ENCODE data around the gene PEAK3. TPM values are rescaled to one million over a fixed set of nuclear protein-coding genes. Genes with fewer than 3 reads are reported as not detected.

PEAK3 gene
- total RNA-seq, 2 donors from 2014 or later: 2.4 to 8.2 TPM

- H3K27me3 Mint-ChIP-seq: no peaks in the 10 kb centered on the region
- peaks cover 24 to 27% of the 10 kb centered on the region in 2 donors for H3K4me1 Mint-ChIP-seq (ENCODE audit: low read depth in 2 of 2)
Measured at GRCh38 chr19:2231621-2232221, 50.3 kb downstream of the PEAK3 start.

DNA sequence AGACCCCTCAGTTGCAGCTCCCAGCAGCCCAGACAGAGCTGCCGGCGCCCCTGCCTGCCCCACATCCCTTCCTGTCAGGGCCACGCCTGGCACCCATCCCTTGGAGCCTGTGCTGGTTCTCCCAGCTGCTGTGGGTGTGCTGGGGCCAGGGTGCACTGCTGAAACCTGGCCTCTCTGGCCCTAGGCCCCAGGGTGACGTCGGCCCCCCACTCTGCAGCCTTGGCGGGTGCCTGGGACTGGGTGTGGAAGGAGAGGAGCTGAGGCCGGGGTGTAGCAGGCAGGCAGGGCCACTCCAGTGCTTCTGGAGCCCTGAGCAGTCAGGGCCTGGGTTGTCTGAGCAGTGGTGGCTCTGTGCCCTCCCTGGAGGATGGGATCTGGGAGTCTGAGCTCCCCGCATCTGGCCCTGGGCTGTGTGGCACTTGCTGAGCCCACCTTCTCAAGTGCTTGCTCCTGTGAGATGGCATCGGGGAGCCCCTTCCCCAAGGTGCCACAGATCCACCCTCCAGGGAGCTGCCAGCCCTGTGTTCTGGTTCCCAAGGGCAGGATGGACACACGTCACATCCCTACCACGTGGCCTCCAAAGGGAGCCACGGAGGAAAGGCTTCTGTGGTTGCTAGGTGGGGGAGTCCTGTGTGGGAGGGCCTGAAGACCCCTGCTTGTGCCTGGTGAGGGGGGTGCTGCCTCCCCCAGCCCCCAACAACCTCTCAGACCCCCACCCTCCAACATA, 51.0 kb downstream of the PEAK3 start:
- H3K27ac Mint-ChIP-seq: no peak overlapping the region
- H3K36me3 Mint-ChIP-seq: no peaks in the 10 kb centered on the region
- no peak for ATAC-seq

More at GRCh38 chr19:2231621-2232221, 50.3 kb downstream of the PEAK3 start:
- Mint-ChIP-seq H3K27ac (no peak overlapping the region), H3K9me3 (no peaks in the 10 kb centered on the region), H3K4me3 (no peak overlapping the region), H3K36me3 (no peaks in the 10 kb centered on the region)
- ATAC-seq: no peak
- DNase-seq (ENCODE audit: low spot score): no peak

DNA sequence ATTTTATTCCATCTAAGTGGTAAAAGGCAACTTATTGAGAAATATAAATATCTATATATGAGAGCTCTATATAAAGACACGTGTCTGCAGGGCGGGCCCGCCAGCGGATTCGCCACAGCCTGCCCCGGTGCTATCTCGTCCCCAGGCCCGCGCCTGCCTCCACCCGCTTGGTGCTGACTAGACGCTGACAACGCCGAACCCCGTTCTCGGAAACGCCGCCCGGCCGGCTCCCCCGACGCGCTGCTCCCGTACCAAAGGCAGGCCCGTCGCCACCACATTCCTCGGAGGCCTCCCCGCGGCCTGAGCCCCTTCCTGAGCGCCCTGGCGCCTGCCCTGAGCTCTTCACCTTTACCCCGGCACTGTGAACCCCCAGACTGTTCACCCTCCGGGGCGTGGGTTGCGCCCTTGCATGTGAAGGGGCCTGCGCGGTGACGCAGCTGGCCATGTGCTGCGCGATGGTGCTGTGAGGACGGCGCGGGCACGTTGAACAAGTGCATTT, 51.9 kb downstream of the PEAK3 start:
- ATAC-seq (no peak), DNase-seq (ENCODE audit: low spot score) (no peak)
- Mint-ChIP-seq H3K27me3 (no peaks in the 10 kb centered on the region), H3K9me3 (no peaks in the 10 kb centered on the region), H3K36me3 (no peaks in the 10 kb centered on the region), H3K27ac (no peak overlapping the region), H3K4me3 (no peak overlapping the region), H3K4me1 (ENCODE audit: low read depth in 2 of 2) (peaks cover 13 to 18% of the 10 kb centered on the region in 2 donors)

More for the DNA sequence above, 51.0 kb downstream of the PEAK3 start:
- Mint-ChIP-seq H3K4me1 (ENCODE audit: low read depth in 2 of 2) (peaks cover 17 to 20% of the 10 kb centered on the region in 2 donors), H3K4me3 (no peak overlapping the region), H3K9me3 (no peaks in the 10 kb centered on the region), H3K27me3 (no peaks in the 10 kb centered on the region)
- DNase-seq (ENCODE audit: low spot score): no peak

DNA sequence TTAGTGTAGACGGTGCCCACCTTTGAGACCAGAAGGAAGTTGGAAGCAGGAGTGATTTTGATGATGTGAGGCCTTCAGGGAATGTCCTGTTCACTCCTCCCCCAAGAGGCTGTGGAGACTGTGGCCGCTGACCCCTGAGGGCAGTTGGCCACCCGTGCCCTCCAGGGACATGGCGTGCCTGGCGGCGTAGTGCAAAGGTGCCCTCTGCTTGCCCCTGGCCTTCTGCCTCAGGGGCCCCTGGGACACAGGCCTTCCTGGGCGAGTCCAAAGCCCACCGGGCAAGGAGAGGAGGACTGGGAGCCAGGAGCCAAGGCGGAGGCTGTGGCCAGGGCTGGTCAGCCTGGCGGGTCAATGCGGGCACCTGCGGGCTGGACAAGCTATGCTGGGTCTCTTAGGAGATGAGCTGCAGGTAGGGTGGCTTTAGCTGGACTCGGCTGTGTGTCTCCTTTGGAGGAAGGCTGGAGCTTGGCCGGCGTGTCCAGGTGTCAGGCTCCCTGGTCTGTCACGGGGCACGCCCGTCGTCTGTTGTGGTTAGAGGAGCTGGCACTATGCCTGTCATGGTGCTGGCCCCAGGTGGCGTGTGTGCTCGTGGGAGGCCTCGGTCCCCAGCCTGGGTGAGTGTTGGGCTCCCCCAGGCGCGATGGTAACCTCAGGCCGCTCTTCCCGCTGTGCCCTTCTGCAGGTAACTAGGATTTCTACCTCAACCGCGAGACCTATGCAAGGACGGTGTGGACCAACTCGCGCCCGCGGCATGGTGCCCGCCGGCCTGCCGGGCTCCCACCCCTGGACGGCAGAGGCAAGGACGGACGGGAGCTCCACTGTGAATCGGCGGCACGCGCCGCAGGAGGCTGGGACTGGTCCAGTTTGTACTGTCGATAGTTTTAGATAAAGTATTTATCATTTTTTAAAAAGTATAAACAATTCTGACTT, 52.6 kb downstream of the PEAK3 start:
- H3K36me3 Mint-ChIP-seq: peaks cover 4% of the 10 kb centered on the region
- H3K27ac Mint-ChIP-seq: no peak overlapping the region
- H3K4me3 Mint-ChIP-seq: no peak overlapping the region
- H3K4me1 Mint-ChIP-seq (ENCODE audit: low read depth in 2 of 2): peaks cover 6 to 15% of the 10 kb centered on the region in 2 donors
- DNase-seq (ENCODE audit: low spot score) (no peak), ATAC-seq (no peak)
- H3K9me3 Mint-ChIP-seq: no peaks in the 10 kb centered on the region
- no peaks in the 10 kb centered on the region for H3K27me3 Mint-ChIP-seq

GRCh38 chr19:2228157-2229030, 53.6 kb downstream of the PEAK3 start:
- Mint-ChIP-seq H3K9me3 (no peaks in the 10 kb centered on the region), H3K4me1 (ENCODE audit: low read depth in 2 of 2) (peaks cover 6 to 15% of the 10 kb centered on the region in 2 donors), H3K27ac (no peak overlapping the region), H3K36me3 (peaks cover 4% of the 10 kb centered on the region), H3K27me3 (no peaks in the 10 kb centered on the region), H3K4me3 (no peak overlapping the region)
- ATAC-seq: no peak
- DNase-seq (ENCODE audit: low spot score): no peak

- H3K27ac Mint-ChIP-seq: no peak overlapping the region
- peaks cover 6 to 13% of the 10 kb centered on the region in 2 donors for H3K4me1 Mint-ChIP-seq (ENCODE audit: low read depth in 2 of 2)
- DNase-seq (ENCODE audit: low spot score) (no peak), ATAC-seq (no peak)
- H3K36me3 Mint-ChIP-seq: peaks cover 4% of the 10 kb centered on the region
- H3K4me3 Mint-ChIP-seq: no peak overlapping the region
- no peaks in the 10 kb centered on the region for H3K27me3 Mint-ChIP-seq
- no peaks in the 10 kb centered on the region for H3K9me3 Mint-ChIP-seq
Measured at GRCh38 chr19:2227415-2228156, 54.4 kb downstream of the PEAK3 start.

- peaks cover 4% of the 10 kb centered on the region for H3K36me3 Mint-ChIP-seq
- ATAC-seq: no peak
Measured at GRCh38 chr19:2226840-2227360, 55.1 kb downstream of the PEAK3 start.

DNA sequence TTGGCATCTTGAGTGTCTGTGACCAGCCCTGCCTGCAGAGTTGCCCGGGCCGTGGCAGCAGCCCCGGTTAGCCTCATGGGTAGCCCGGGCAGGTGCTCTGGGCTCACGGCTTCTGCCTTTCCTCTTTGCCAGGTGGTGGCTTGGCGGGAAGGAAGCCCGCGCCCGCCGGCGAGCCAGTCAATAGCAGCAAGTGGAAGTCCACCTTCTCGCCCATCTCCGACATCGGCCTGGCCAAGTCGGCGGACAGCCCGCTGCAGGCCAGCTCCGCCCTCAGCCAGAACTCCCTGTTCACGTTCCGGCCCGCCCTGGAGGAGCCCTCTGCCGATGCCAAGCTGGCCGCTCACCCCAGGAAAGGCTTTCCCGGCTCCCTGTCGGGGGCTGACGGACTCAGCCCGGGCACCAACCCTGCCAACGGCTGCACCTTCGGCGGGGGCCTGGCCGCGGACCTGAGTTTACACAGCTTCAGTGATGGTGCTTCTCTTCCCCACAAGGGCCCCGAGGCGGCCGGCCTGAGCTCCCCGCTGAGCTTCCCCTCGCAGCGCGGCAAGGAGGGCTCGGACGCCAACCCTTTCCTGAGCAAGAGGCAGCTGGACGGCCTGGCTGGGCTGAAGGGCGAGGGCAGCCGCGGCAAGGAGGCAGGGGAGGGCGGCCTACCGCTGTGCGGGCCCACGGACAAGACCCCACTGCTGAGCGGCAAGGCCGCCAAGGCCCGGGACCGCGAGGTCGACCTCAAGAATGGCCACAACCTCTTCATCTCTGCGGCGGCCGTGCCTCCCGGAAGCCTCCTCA, 55.7 kb downstream of the PEAK3 start:
- Mint-ChIP-seq H3K27ac (no peak overlapping the region), H3K9me3 (no peaks in the 10 kb centered on the region), H3K36me3 (peaks cover 4% of the 10 kb centered on the region), H3K27me3 (no peaks in the 10 kb centered on the region), H3K4me3 (no peak overlapping the region), H3K4me1 (ENCODE audit: low read depth in 2 of 2) (peaks cover 6 to 12% of the 10 kb centered on the region in 2 donors)
- no peak for ATAC-seq
- DNase-seq (ENCODE audit: low spot score): no peak

More at GRCh38 chr19:2226840-2227360, 55.1 kb downstream of the PEAK3 start:
- no peak for DNase-seq (ENCODE audit: low spot score)
- peaks cover 6 to 12% of the 10 kb centered on the region in 2 donors for H3K4me1 Mint-ChIP-seq (ENCODE audit: low read depth in 2 of 2)
- no peaks in the 10 kb centered on the region for H3K9me3 Mint-ChIP-seq
- no peaks in the 10 kb centered on the region for H3K27me3 Mint-ChIP-seq
- H3K27ac Mint-ChIP-seq: no peak overlapping the region
- no peak overlapping the region for H3K4me3 Mint-ChIP-seq

DNA sequence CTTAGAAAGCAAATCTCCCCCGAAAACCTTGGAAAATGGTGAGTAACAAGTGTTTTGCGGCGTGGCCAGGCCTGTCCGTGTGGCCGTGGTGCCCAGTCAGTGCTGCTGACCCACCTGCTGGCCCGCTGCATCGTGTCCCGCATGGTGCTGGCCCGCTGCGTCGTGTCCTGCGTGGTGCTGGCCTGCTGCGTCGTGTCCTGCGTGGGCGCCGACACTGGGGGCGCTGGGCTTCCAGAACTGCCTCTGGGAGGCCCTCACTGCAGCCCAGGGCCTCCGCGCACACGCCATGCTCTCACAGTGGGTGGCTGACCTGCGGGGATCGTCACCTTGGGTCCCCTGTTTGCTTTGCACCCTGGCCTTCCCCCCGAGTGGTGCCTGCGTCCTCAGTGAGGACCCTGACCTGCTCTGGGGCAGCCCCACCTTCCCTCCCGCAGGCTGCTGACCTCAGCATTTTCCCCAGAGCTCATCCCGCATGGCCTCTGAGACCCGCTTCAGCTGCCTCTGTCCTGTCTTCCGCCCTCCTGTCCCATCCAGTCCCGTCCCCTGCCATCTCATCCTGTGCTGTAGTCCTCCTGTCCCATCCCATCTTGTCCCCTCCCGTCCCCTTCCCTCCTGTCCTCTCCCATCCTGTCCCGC, 56.4 kb downstream of the PEAK3 start:
- no peak overlapping the region for H3K27ac Mint-ChIP-seq
- no peaks in the 10 kb centered on the region for H3K27me3 Mint-ChIP-seq

GRCh38 chr19:2224754-2225349, 57.1 kb downstream of the PEAK3 start:
- Mint-ChIP-seq H3K9me3 (no peaks in the 10 kb centered on the region), H3K27me3 (no peaks in the 10 kb centered on the region), H3K36me3 (peaks cover 4% of the 10 kb centered on the region), H3K4me3 (no peak overlapping the region), H3K27ac (no peak overlapping the region), H3K4me1 (ENCODE audit: low read depth in 2 of 2) (peaks cover 6 to 12% of the 10 kb centered on the region in 2 donors)
- no peak for DNase-seq (ENCODE audit: low spot score)
- no peak for ATAC-seq

More for the DNA sequence above, 56.4 kb downstream of the PEAK3 start:
- DNase-seq (ENCODE audit: low spot score) (no peak), ATAC-seq (no peak)
- no peak overlapping the region for H3K4me3 Mint-ChIP-seq
- H3K4me1 Mint-ChIP-seq (ENCODE audit: low read depth in 2 of 2): peaks cover 6 to 12% of the 10 kb centered on the region in 2 donors
- H3K9me3 Mint-ChIP-seq: no peaks in the 10 kb centered on the region
- H3K36me3 Mint-ChIP-seq: peaks cover 4% of the 10 kb centered on the region
